Psoas muscle (tissue), 8 donors: ENCODE measurements around the gene IDNK. TPM values are rescaled to one million over a fixed set of nuclear protein-coding genes. Genes with fewer than 3 reads are reported as not detected.

Experiments
- ATAC-seq, 4 donors: fragments of 200-7000 bp; cut with Tn5 transposase; one replicate each; pipeline ENCODE4 v1.9.1; 2020; ENCODE audit warnings: moderate library complexity in 3 of 4, mild to moderate bottlenecking in 2 of 4
- DNase-seq, 2 donors: peaks; one replicate each; pipeline ENCODE4 v3.0.0-alpha.2; 2020
- H3K27ac ChIP-seq: fragments of 200-600 bp; one replicate; pipeline ENCODE4 v1.8.0; 2022
- H3K27me3 ChIP-seq, 3 donors: fragments of 200-600 bp in 1 of 3; one replicate each; pipeline versions ENCODE4 v1.6.1 to v1.8.0; 2013 to 2022; ENCODE audit warnings: low read length in 2 of 3, mild to moderate bottlenecking in 2 of 3, moderate library complexity in 1 of 3; ENCODE audit not compliant: insufficient read depth in 3 of 3
- H3K36me3 ChIP-seq, 2 donors: fragments of 200-600 bp in 1 of 2; one replicate each; pipeline versions ENCODE4 v1.6.1 to v1.8.0; 2013 to 2022; ENCODE audit warnings: low read depth in 1 of 2, mild to moderate bottlenecking in 1 of 2, moderate library complexity in 1 of 2; ENCODE audit not compliant: insufficient read depth in 1 of 2
- H3K4me1 ChIP-seq: fragments of 200-600 bp; one replicate; pipeline ENCODE4 v1.8.0; 2022
- H3K4me3 ChIP-seq: fragments of 200-600 bp; one replicate; pipeline ENCODE4 v1.8.0; 2022; ENCODE audit warnings: mild to moderate bottlenecking
- H3K9me3 ChIP-seq: fragments of 200-600 bp; one replicate; pipeline ENCODE4 v1.8.0; 2022
- WGBS, 3 donors: extraction: QIAGEN DNeasy Blood & Tissue Kit; methylation state at CpG; one replicate each; pipeline versions ENCODE4 v1.1.6 to v1.1.7; 2013; 5-methylcytosine and 5-hydroxymethylcytosine counted together
- intact Hi-C, 2 donors: fragments of 100-400 bp; cut with DNase I; formaldehyde crosslinking; loops; one replicate each; pipeline versions ENCODE4 v1.11.0 to v1.14.2; 2022
- polyA plus RNA-seq, 3 donors: library from polyadenylated mRNA; stranded (reverse); fragments of 200-250 nt; gene quantifications; one replicate each; pipeline ENCODE4 v1.2.3, GENCODE V29; 2013
- total RNA-seq, 4 donors: library from RNA; stranded (reverse); fragmentation: NEBNext Ultra II Directional in 2 of 4; extraction: Animal tissue kit (Norgen Biotek cat#: 25700) in 2 of 4; gene quantifications; one replicate each; pipeline versions ENCODE4 v1.2.1 to v1.2.4, GENCODE V29; 2021 to 2023
- TF ChIP-seq, protein P1 (sequence below): fragments of 200-600 bp; IDR thresholded peaks from one replicate; pipeline ENCODE4 v1.8.0; 2022; ENCODE audit warnings: antibody characterized with exemption
- donor health status: healthy with polysubstance abuse.
- donor health status: DM: no; HTN: no; CAD: no; lungs with moderate emphysema.
- donor health status: Bipolar disorder and iron deficiency.
- donor health status: healthy.
- donor health status: DM: yes; HTN: yes; CAD: no.
- donor health status: DM: no; HTN: no; CAD: no.
- donor health status: DM: no; HTN: no; CAD: no.
- donor health status: DM: yes; HTN: yes; CAD: no.

IDNK gene
- total and polyA plus RNA-seq, 7 donors, result 0.38 to 1.8 (median 1.0) TPM

- 83 to 88% (median 85%) methylated on average over 7 of the region's 7 CpGs for WGBS, 3 donors
- H3K27me3 ChIP-seq, result no peaks in the 10 kb centered on the region
- TF ChIP-seq, protein P1, sequence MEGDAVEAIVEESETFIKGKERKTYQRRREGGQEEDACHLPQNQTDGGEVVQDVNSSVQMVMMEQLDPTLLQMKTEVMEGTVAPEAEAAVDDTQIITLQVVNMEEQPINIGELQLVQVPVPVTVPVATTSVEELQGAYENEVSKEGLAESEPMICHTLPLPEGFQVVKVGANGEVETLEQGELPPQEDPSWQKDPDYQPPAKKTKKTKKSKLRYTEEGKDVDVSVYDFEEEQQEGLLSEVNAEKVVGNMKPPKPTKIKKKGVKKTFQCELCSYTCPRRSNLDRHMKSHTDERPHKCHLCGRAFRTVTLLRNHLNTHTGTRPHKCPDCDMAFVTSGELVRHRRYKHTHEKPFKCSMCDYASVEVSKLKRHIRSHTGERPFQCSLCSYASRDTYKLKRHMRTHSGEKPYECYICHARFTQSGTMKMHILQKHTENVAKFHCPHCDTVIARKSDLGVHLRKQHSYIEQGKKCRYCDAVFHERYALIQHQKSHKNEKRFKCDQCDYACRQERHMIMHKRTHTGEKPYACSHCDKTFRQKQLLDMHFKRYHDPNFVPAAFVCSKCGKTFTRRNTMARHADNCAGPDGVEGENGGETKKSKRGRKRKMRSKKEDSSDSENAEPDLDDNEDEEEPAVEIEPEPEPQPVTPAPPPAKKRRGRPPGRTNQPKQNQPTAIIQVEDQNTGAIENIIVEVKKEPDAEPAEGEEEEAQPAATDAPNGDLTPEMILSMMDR, result no peak
Observed at GRCh38 chr9:83629433-83630104, 6.6 kb downstream of the IDNK start.

DNA sequence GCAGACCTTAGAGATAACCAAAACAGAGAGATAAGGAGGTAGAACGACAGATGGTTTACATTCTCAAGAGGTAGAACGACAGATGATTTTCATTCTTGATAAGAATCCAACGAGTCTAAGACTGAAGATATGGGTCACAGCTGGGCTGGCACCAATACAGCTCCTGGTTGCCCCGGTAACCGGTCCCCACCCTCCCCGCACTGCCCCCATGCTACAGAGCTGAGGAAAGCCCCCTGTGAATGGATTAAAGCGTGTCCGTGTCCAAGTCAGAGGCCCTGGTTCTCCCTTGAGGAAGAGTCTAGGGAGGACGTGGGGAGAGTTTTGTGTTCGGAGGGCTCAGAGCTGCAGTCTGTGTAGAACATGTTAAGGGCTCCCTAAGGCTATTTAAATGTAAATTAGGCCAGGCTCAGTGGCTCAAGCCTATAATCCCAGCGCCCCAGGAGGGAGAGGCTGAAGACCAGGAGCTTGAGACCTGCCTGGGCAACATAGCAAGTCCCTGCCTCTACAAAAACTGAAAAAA is 8.1 kb downstream of the IDNK start:
- ATAC-seq (peak in 1 of 4 donors; percentile 29), DNase-seq (no peak)
- intact Hi-C loops, result loop anchor here in 1 of 2 donors (10.0 kb wide), 1 partner anchor 154 kb away; no protein-coding TSS in a partner anchor
- no peak overlapping the region for H3K27ac ChIP-seq
- WGBS, 3 donors, result 39 to 49% (median 48%) methylated on average over 11 of the region's 11 CpGs
- H3K36me3 ChIP-seq, result peaks cover 0 to 21% of the 10 kb centered on the region in 2 donors
- H3K27me3 ChIP-seq, result no peaks in the 10 kb centered on the region
- TF ChIP-seq, protein P1, result no peak
- H3K4me1 ChIP-seq, result no peaks in the 10 kb centered on the region
- no peaks in the 10 kb centered on the region for H3K9me3 ChIP-seq
- H3K4me3 ChIP-seq, result no peak overlapping the region

More at GRCh38 chr9:83629433-83630104, 6.6 kb downstream of the IDNK start:
- no peak overlapping the region for H3K4me3 ChIP-seq
- H3K27ac ChIP-seq, result no peak overlapping the region
- intact Hi-C loops, result loop anchor here in 1 of 2 donors (10.0 kb wide), 2 partner anchors 155 to 285 kb away; no protein-coding TSS in a partner anchor
- ATAC-seq (peak in 1 of 4 donors; percentile 10), DNase-seq (no peak)
- H3K9me3 ChIP-seq, result no peaks in the 10 kb centered on the region
- no peaks in the 10 kb centered on the region for H3K4me1 ChIP-seq
- H3K36me3 ChIP-seq, result peaks cover 0 to 21% of the 10 kb centered on the region in 2 donors

DNA sequence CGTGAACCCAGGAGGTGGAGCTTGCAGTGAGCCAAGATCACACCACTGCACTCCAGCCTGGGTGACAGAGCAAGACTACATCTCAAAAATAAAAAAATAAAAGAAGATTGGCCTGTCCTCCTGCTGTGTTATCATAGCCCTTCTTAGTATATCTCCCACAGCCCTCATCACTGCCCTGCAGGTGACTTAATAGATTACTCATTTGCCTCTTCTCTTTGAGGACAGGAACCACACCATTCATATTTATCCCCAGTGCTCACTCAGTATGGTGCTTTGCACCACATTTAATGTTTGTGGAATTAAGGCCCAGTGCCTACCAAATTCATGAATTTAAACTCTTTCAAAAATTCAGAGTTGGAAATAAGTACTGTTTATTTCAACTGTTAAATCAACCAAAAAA is 10.3 kb downstream of the IDNK start:
- H3K27me3 ChIP-seq, result no peaks in the 10 kb centered on the region
- ATAC-seq (no peak), DNase-seq (no peak)
- no peaks in the 10 kb centered on the region for H3K4me1 ChIP-seq
- peaks cover 0 to 12% of the 10 kb centered on the region in 2 donors for H3K36me3 ChIP-seq
- H3K9me3 ChIP-seq, result no peaks in the 10 kb centered on the region
- 100% methylated on average over 1 of the region's 1 CpG for WGBS, 3 donors
- no peak overlapping the region for H3K27ac ChIP-seq
- intact Hi-C loops, result loop anchor here in 1 of 2 donors (10.0 kb wide), 1 partner anchor 152 kb away; no protein-coding TSS in a partner anchor
- no peak overlapping the region for H3K4me3 ChIP-seq
- TF ChIP-seq, protein P1, result no peak

- Histone ChIP-seq H3K4me1 (no peaks in the 10 kb centered on the region), H3K4me3 (no peak overlapping the region), H3K27me3 (no peaks in the 10 kb centered on the region), H3K27ac (no peak overlapping the region), H3K36me3 (peaks cover 0 to 11% of the 10 kb centered on the region in 2 donors), H3K9me3 (no peaks in the 10 kb centered on the region)
- intact Hi-C loops, result loop anchor here in 1 of 2 donors (10.0 kb wide), 1 partner anchor 151 kb away; no protein-coding TSS in a partner anchor
- ATAC-seq (no peak), DNase-seq (no peak)
- TF ChIP-seq, protein P1, result no peak
- WGBS, 3 donors, result 92 to 97% (median 95%) methylated on average over 2 of the region's 2 CpGs
Observed at GRCh38 chr9:83633676-83634075, 10.7 kb downstream of the IDNK start.
